ENCODE results near the gene TXNL4A.
A peak's percentile ranks its signal among the peaks of the same experiment; 100 is the strongest.
"Not testable (repeated sequence)": the region's sequence is repeated elsewhere in the genome, so short reads cannot be mapped to it uniquely, and the experiment has no call there.

TXNL4A gene

DNA sequence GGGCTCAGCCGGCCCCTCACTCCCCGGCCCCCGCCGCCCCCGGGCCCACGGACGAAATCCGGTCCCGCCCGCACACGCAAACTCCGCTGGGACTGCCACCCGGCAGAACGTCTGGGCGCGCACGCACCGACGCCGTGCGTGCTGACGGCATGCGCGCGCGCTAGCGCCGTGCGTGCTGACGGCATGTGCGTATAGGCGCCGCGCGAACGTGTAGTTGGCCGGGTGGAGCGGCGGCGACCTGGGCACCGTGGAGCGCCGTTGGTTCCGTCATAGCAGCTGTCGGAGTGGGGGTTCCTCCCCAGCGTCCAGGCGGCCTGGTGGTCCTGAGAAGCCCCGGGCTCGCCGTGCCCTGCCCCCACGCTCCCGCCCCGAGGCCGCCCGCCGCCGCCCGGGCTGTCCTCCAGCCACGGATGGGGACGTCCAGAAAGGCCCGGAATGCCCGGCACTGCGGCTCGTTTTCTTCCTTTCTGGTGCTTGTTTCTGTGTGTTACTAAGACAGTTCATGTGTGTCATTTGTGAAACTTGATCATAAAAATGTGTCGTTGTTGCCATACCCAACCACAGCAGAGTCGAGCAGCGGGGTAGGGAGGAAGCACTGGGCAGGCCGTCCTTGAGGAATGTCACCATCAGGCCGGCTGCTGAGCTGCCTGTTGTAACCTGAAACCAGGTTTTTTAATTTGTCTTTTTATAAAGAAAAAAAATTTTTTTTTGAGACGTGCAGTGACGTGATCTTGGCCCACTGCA, at the start of gene TXNL4A:
Gene TXNL4A (minus strand): TSS at position 113 of the 744 bp plus-strand sequence. CDS start 171 bp downstream, outside the sequence.
- H3K4me1 Mint-ChIP-seq, result peaks cover 18 to 35% of the 10 kb centered on the region in 2 donors
- peaks cover 9 to 17% of the 10 kb centered on the region in 2 donors for H3K36me3 Mint-ChIP-seq
- H3K27ac Mint-ChIP-seq, result peak within 1 kb of the TSS; percentile 99
- ATAC-seq (replicated peaks) (peak; percentile 98), DNase-seq (peak; percentile 81)
- H3K4me3 Mint-ChIP-seq, result peak within 1 kb of the TSS; percentile 94 to 95
- no peaks in the 10 kb centered on the region for H3K27me3 Mint-ChIP-seq
- H3K9me3 Mint-ChIP-seq, result no peaks in the 10 kb centered on the region

DNA sequence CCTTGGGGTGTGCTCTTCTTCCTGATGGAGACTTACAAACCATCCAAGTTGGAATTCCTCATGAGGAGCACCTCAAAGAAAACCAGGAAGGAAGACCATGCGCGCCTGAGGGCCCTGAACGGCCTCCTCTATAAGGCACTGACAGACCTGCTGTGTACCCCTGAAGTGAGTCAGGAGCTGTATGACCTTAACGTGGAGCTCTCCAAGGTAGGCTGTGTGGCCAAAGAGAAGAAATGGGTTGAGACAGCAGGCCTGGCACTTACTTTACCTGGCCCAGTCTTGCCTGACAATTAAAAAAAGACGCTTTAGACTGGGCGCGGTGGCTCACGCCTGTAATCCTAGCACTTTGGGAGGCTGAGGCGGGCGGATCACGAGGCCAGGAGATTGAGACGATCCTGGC, 48.9 kb upstream of the TXNL4A start:
- no peak overlapping the region for H3K27ac Mint-ChIP-seq
- H3K4me1 Mint-ChIP-seq, result peaks cover 27 to 28% of the 10 kb centered on the region in 2 donors
- peaks cover 28 to 50% of the 10 kb centered on the region in 2 donors for H3K36me3 Mint-ChIP-seq
- H3K27me3 Mint-ChIP-seq, result no peaks in the 10 kb centered on the region
- H3K4me3 Mint-ChIP-seq, result no peak overlapping the region
- DNase-seq (no peak), ATAC-seq (replicated peaks) (no peak)
- H3K9me3 Mint-ChIP-seq, result peaks cover 4 to 7% of the 10 kb centered on the region in 2 donors

DNA sequence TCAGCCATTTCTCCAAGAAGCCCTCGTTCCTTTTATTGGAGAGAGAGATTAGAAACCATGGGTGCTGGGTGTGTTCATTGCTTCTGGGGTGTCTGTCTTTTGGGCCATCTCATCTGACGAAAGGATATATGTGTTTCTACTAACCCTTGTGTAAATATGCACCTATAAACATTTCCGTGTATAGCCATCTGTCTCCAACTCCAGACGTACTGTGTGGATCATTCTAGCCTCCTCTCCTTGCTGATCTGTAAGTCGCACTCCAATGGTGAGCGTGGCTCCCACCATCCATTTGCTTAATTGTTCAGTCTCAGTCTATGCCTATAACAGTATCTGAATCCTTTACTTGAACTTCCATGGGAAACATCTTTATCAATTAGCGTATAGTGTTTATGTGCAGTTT, 47.6 kb upstream of the TXNL4A start:
- Mint-ChIP-seq H3K4me3 (peak overlapping the region in 1 of 2 donors; percentile 28), H3K4me1 (peaks cover 25 to 28% of the 10 kb centered on the region in 2 donors), H3K36me3 (peaks cover 20 to 42% of the 10 kb centered on the region in 2 donors), H3K9me3 (peaks cover 4 to 7% of the 10 kb centered on the region in 2 donors), H3K27me3 (no peaks in the 10 kb centered on the region), H3K27ac (no peak overlapping the region)
- ATAC-seq (replicated peaks) (no peak), DNase-seq (no peak)

- DNase-seq (no peak), ATAC-seq (replicated peaks) (no peak)
- Mint-ChIP-seq H3K27ac (peak overlapping the region; percentile 97), H3K27me3 (no peaks in the 10 kb centered on the region), H3K4me1 (peaks cover 25 to 28% of the 10 kb centered on the region in 2 donors), H3K9me3 (peaks cover 4 to 7% of the 10 kb centered on the region in 2 donors), H3K4me3 (peak overlapping the region; percentile 86 to 92), H3K36me3 (peaks cover 14 to 39% of the 10 kb centered on the region in 2 donors)
These were observed 46.6 kb upstream of the TXNL4A start for GRCh38 chr18:80034852-80035406.

DNA sequence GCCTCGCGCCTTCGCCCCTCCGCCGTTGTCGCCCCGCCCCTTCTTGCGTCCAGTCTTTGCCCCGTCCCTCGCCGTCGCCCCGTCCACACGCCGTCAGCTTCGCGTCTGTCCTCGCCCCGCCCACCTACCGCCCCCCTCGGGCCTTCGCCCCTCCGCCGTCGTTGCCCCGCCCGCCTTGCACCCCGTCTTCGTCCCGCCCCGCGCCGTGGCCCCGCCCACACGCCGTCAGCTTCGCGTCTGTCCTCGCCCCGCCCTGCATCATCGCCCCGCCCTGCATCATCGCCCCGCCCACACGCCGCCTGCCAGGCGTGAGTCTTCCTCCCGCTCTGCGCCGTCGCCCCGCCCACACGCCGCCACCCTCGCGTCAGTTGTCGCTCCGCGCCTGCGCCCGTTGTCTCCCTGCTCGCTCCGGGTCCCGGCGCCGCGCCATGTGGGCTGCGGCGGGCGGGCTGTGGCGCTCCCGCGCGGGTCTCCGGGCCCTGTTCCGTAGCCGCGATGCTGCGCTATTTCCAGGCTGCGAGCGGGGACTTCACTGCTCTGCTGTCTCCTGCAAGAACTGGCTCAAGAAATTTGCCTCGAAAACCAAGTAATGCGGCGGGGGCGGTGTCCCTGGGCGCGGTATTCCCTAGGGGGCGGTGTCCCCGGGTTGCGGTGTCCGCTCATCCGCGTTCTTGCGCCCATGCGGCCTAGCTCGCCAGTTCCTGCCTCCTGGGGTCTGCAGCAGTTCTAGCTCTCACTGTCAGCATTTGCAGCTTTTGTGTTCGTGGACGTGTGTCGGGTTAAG, 45.9 kb upstream of the TXNL4A start, which contains the start of gene RBFA:
Gene RBFA (plus strand): TSS at position 367 of the 784 bp plus-strand sequence. CDS start 62 bp downstream, at position 429.
- Mint-ChIP-seq H3K4me1 (peaks cover 23 to 28% of the 10 kb centered on the region in 2 donors), H3K27ac (peak within 1 kb of the TSS; percentile 97), H3K4me3 (peak within 1 kb of the TSS; percentile 86 to 92), H3K27me3 (no peaks in the 10 kb centered on the region), H3K36me3 (peaks cover 15 to 39% of the 10 kb centered on the region in 2 donors), H3K9me3 (peaks cover 6 to 7% of the 10 kb centered on the region in 2 donors)
- DNase-seq, result peak; percentile 97
- ATAC-seq (replicated peaks), result peak; percentile 79 to 82

GRCh38 chr18:80033181-80034067, 45.1 kb upstream of the TXNL4A start:
- DNase-seq (peak; percentile 84), ATAC-seq (replicated peaks) (peak; percentile 66 to 72)
- no peaks in the 10 kb centered on the region for H3K27me3 Mint-ChIP-seq
- peaks cover 6 to 7% of the 10 kb centered on the region in 2 donors for H3K9me3 Mint-ChIP-seq
- peaks cover 23 to 28% of the 10 kb centered on the region in 2 donors for H3K4me1 Mint-ChIP-seq
- peak overlapping the region; percentile 86 to 92 for H3K4me3 Mint-ChIP-seq
- peaks cover 17 to 37% of the 10 kb centered on the region in 2 donors for H3K36me3 Mint-ChIP-seq
- H3K27ac Mint-ChIP-seq, result peak overlapping the region; percentile 97

GRCh38 chr18:80029690-80030089, 41.3 kb upstream of the TXNL4A start:
- ATAC-seq (replicated peaks), result no peak
- DNase-seq, result no peak
- Mint-ChIP-seq H3K27ac (no peak overlapping the region), H3K27me3 (no peaks in the 10 kb centered on the region), H3K4me3 (no peak overlapping the region), H3K4me1 (peaks cover 8 to 10% of the 10 kb centered on the region in 2 donors), H3K9me3 (peaks cover 23 to 24% of the 10 kb centered on the region in 2 donors), H3K36me3 (peaks cover 26 to 51% of the 10 kb centered on the region in 2 donors)

GRCh38 chr18:80027719-80028118, 39.4 kb upstream of the TXNL4A start:
- H3K27ac Mint-ChIP-seq; ATAC-seq (replicated peaks); H3K4me1 Mint-ChIP-seq; H3K27me3 Mint-ChIP-seq; H3K4me3 Mint-ChIP-seq; DNase-seq: not testable (repeated sequence)
- peaks cover 31 to 51% of the 10 kb centered on the region in 2 donors for H3K36me3 Mint-ChIP-seq
- H3K9me3 Mint-ChIP-seq, result peaks cover 22 to 31% of the 10 kb centered on the region in 2 donors

DNA sequence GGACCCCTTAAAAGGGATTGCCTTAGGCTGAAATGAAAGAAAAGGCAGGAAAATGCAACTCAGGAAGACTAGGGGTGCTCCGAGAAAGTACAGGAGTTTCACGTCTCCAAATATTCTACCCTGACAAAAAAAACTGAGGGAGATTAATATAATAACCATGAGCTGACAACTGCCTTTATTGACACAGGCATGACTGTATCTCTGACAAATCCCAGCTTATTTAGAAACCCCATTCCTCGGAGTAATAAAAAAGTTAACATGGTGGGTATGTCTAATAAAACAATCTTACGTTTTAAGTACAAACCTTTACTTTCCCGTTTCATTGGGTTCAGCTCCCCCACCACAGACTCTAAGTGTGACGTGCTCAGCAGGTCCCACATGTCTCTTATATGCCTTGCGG, 38.0 kb upstream of the TXNL4A start:
- Mint-ChIP-seq H3K4me1 (no peaks in the 10 kb centered on the region), H3K27me3 (no peaks in the 10 kb centered on the region), H3K27ac (no peak overlapping the region), H3K4me3 (no peak overlapping the region), H3K36me3 (peaks cover 35 to 58% of the 10 kb centered on the region in 2 donors), H3K9me3 (peaks cover 26 to 35% of the 10 kb centered on the region in 2 donors)
- ATAC-seq (replicated peaks) (no peak), DNase-seq (no peak)

DNA sequence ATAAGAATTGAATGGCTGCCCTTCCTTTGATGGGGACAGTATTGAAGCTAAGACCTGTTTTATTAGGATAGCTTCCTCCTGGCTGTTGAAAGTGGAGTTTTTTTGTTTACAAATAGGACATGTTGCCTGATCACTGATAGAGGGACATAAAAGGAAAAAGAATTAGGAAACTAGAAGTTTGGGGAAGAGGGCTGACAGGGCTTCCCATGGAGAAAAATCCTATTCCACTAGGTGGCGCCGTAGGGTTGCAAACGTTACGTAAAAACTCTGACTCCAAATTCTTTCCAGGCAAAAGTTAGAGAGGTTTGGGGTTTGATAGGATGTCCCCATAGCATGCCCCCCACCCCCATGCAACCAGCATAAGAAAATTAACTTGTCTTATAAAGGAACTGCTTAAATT, 34.8 kb upstream of the TXNL4A start:
- ATAC-seq (replicated peaks) (no peak), DNase-seq (no peak)
- Mint-ChIP-seq H3K36me3 (peaks cover 37 to 49% of the 10 kb centered on the region in 2 donors), H3K9me3 (peaks cover 35 to 44% of the 10 kb centered on the region in 2 donors), H3K4me3 (no peak overlapping the region), H3K4me1 (no peaks in the 10 kb centered on the region), H3K27ac (no peak overlapping the region), H3K27me3 (no peaks in the 10 kb centered on the region)

DNA sequence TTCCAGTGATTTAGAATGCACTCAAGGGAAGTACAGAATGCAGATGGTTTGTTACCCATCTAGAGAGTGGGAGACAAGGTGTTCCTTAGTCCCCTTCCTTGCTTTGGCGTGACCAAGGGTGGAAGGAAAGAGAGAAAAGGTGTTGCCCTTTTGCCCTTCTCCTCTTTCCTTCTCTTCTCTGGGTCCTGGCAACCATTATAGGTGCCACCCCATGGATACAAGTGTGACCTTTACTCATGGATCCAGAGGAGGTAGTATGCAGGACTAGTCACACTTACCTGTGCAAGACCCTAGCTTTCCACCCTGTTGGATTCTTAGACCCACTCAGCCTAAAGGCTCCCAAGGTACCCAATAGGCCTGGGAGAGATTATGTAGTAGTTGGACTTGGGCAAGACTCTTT, 34.2 kb upstream of the TXNL4A start:
- H3K4me3 Mint-ChIP-seq, result peak overlapping the region in 1 of 2 donors; percentile 17
- H3K4me1 Mint-ChIP-seq, result no peaks in the 10 kb centered on the region
- peaks cover 38 to 46% of the 10 kb centered on the region in 2 donors for H3K9me3 Mint-ChIP-seq
- H3K36me3 Mint-ChIP-seq, result peaks cover 37 to 50% of the 10 kb centered on the region in 2 donors
- H3K27me3 Mint-ChIP-seq, result no peaks in the 10 kb centered on the region
- ATAC-seq (replicated peaks), result no peak
- no peak for DNase-seq
- no peak overlapping the region for H3K27ac Mint-ChIP-seq

DNA sequence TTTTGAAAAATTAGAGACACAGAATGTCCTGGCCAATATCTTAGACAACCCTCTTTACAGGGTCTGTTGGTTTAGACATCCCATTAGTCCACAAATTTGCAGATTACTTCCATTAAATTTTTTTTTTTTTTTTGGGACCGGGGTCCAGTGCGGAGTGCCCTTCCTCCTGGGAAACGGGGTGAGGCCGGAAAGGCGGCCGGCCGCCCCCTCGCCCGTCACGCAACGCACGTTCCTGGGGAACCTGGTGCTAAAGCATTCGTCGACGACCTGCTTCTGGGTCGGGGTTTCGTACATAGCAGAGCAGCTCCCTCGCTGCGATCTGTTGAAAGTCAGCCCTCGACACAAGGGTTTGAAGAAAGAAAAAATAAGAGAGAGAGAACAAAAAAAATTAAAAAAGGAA, 24.4 kb upstream of the TXNL4A start:
- peaks cover 23 to 24% of the 10 kb centered on the region in 2 donors for H3K9me3 Mint-ChIP-seq
- no peaks in the 10 kb centered on the region for H3K27me3 Mint-ChIP-seq
- no peak overlapping the region for H3K27ac Mint-ChIP-seq
- ATAC-seq (replicated peaks) (no peak), DNase-seq (no peak)
- no peaks in the 10 kb centered on the region for H3K4me1 Mint-ChIP-seq
- H3K4me3 Mint-ChIP-seq, result no peak overlapping the region
- H3K36me3 Mint-ChIP-seq, result peaks cover 5 to 38% of the 10 kb centered on the region in 2 donors

DNA sequence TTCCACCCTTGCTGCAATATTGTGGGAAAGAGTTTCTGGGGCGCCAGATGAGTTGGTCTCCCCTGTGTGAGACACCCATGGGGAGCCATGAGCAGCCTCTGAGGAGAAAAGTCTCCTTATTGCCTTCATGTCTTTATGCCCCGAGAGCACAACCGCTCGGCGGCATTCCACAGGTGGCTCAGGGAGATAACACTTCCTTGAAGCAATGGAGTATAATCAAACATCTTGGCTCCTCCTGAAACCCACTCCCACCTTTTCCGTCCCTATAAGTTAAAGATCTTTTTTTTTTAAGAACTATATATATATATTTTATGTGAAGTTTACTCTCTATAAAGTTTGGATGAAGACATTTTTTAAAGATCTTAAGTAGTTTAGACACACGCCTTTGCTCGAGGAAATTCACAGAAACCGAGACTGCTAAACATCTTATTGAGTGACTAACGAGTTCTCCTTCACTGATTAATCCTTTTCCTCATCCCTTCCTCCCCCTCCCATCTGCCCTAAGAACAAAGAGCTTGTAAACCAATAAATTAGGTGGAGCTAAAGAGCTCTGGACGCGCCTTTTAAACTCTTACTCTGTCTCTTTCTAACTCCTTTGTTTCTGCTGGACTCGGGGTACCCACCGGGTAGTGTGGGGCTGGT, 23.3 kb upstream of the TXNL4A start:
- H3K27me3 Mint-ChIP-seq, H3K4me1 Mint-ChIP-seq, H3K4me3 Mint-ChIP-seq: not testable (repeated sequence)

More for the DNA sequence above, 23.3 kb upstream of the TXNL4A start:
- Mint-ChIP-seq H3K36me3 (peaks cover 5 to 40% of the 10 kb centered on the region in 2 donors), H3K9me3 (peaks cover 23 to 24% of the 10 kb centered on the region in 2 donors), H3K27ac (peak overlapping the region; percentile 59)
- DNase-seq; ATAC-seq (replicated peaks): not testable (repeated sequence)

Data from stimulated activated naive B cell treated with anti-CD40 and anti-IgM and Interleukin-4, amounts not matched to agents 10 μg/mL and 1 μg/mL and 100 μg/mL, for 72 hours (primary cell).